Endothelial cell of umbilical vein (primary cell): ENCODE data around the gene THNSL1. TPM values are rescaled to one million over a fixed set of nuclear protein-coding genes. Genes with fewer than 3 reads are reported as not detected.

Experiments used
- BruUV-seq: library from RNA; stranded (reverse); fragments of 400-500 nt; replicated peaks from 2 replicates; lab custom pipeline; 2021; lab: Mats Ljungman, UMichigan
- CTCF ChIA-PET: fragments of 300-600, 350-600 bp; sonication (Branson Sonifier 250); formaldehyde crosslinking; loops from one replicate; lab custom pipeline; 2021; ENCODE audit warnings: antibody characterized with exemption, inconsistent platforms; lab: Charles Lee
- POLR2A ChIA-PET: fragments of 300-600, 350-600 bp; sonication (Branson Sonifier 250); formaldehyde crosslinking; loops from one replicate; lab custom pipeline; 2021; ENCODE audit warnings: antibody characterized with exemption, inconsistent platforms; lab: Charles Lee
- DNase-seq: peaks from one replicate; pipeline ENCODE4 v3.0.0-alpha.2; 2011; ENCODE audit warnings: low read depth, low spot score
- FAIRE-seq: peaks from 2 replicates; lab custom pipeline; 2011; peaks lifted over from hg19 to GRCh38; lab: Jason Lieb, UNC
- H2AFZ ChIP-seq: 2 replicates; pipeline ENCODE4 v1.6.0; 2012; ENCODE audit warnings: low read depth, low read length, control low read depth, inconsistent platforms
- H3K27ac ChIP-seq: 2 replicates; pipeline ENCODE4 v1.5.1; 2011; ENCODE audit warnings: low read depth, mild to moderate bottlenecking, control low read depth, low read length, moderate library complexity; ENCODE audit not compliant: insufficient read depth
- H3K27me3 ChIP-seq, 2 experiments: 2 replicates each; pipeline versions ENCODE4 v1.6.0 to v1.6.1; 2011; ENCODE audit warnings: low read length in 2 of 2, mixed read lengths in 1 of 2; ENCODE audit not compliant: control insufficient read depth in 2 of 2, insufficient read depth in 2 of 2
- H3K36me3 ChIP-seq, 2 experiments: 2 replicates in 1 of 2; 3 replicates in 1 of 2; pipeline ENCODE4 v1.5.1; 2011; ENCODE audit warnings: low read length in 2 of 2, mild to moderate bottlenecking in 1 of 2, moderate library complexity in 1 of 2; ENCODE audit not compliant: control insufficient read depth in 2 of 2, insufficient read depth in 2 of 2; ENCODE audit errors: extremely low read depth in 1 of 2
- H3K4me1 ChIP-seq: 3 replicates; pipeline ENCODE4 v1.5.1; 2011; ENCODE audit warnings: mild to moderate bottlenecking, low read length; ENCODE audit not compliant: control insufficient read depth, insufficient read depth; ENCODE audit errors: extremely low read depth
- H3K4me2 ChIP-seq: 2 replicates; pipeline ENCODE4 v1.6.1; 2011; ENCODE audit warnings: low read length, control low read depth, mixed read lengths; ENCODE audit not compliant: insufficient read depth
- H3K4me3 ChIP-seq, 3 experiments: fragments of 200-600 bp in 1 of 3; sonication (generic), shearing (Covaris generic) in 1 of 3; replicated peaks in 1 of 3; 2 replicates each; pipeline ENCODE4 v1.5.1; 2011 to 2016; ENCODE audit warnings: control low read depth in 3 of 3, low read length in 3 of 3, mild to moderate bottlenecking in 2 of 3, inconsistent platforms in 1 of 3, low read depth in 1 of 3, moderate library complexity in 1 of 3; ENCODE audit not compliant: insufficient read depth in 1 of 3
- H3K79me2 ChIP-seq: 2 replicates; pipeline ENCODE4 v1.6.0; 2012; ENCODE audit warnings: low read length, inconsistent platforms; ENCODE audit not compliant: control insufficient read depth, insufficient read depth
- H3K9ac ChIP-seq: replicated peaks from 2 replicates; pipeline ENCODE3; 2011; ENCODE audit warnings: low read length, control low read depth; ENCODE audit not compliant: insufficient read depth; ENCODE audit errors: extremely low read depth
- H3K9me1 ChIP-seq: replicated peaks from 3 replicates; pipeline ENCODE4 v1.6.0; 2011; ENCODE audit warnings: mild to moderate bottlenecking, low read length; ENCODE audit not compliant: control insufficient read depth, insufficient read depth; ENCODE audit errors: extremely low read depth
- H3K9me3 ChIP-seq: replicated peaks from 2 replicates; pipeline ENCODE4 v1.5.1; 2012; ENCODE audit warnings: low read length, inconsistent platforms; ENCODE audit not compliant: control insufficient read depth, insufficient read depth
- H4K20me1 ChIP-seq: replicated peaks from 2 replicates; pipeline ENCODE3; 2011; ENCODE audit warnings: mild to moderate bottlenecking, low read length; ENCODE audit not compliant: control insufficient read depth, insufficient read depth; ENCODE audit errors: extremely low read depth
- CTCF ChIP-seq, 2 donors: IDR thresholded peaks; 1 replicate in 1 of 2; 2 replicates in 1 of 2; pipeline ENCODE4 v1.5.1; 2011; ENCODE audit warnings: low read length in 2 of 2, mild to moderate bottlenecking in 2 of 2, moderate library complexity in 2 of 2, control low read depth in 1 of 2, inconsistent platforms in 1 of 2, low read depth in 1 of 2; ENCODE audit not compliant: insufficient read depth in 1 of 2; ENCODE audit errors: extremely low read depth in 1 of 2
- EZH2 ChIP-seq: IDR thresholded peaks from 2 replicates; pipeline ENCODE4 v1.6.1; 2012; ENCODE audit warnings: borderline replicate concordance, low read depth, mild to moderate bottlenecking, moderate library complexity, low read length, inconsistent platforms; ENCODE audit not compliant: severe bottlenecking
- FOS ChIP-seq: IDR thresholded peaks from 2 replicates; pipeline ENCODE4 v1.6.1; 2011; ENCODE audit warnings: mild to moderate bottlenecking, low read length, moderate library complexity, borderline replicate concordance; ENCODE audit not compliant: insufficient read depth
- GATA2 ChIP-seq: IDR thresholded peaks from 2 replicates; pipeline ENCODE4 v1.7.0; 2011; ENCODE audit warnings: low read depth, mild to moderate bottlenecking, moderate library complexity, mixed read lengths, low read length; ENCODE audit not compliant: insufficient read length, insufficient read depth
- JUN ChIP-seq: IDR thresholded peaks from 2 replicates; pipeline ENCODE4 v1.6.1; 2011; ENCODE audit warnings: borderline replicate concordance, low read depth; ENCODE audit not compliant: insufficient read length, insufficient read depth
- MAX ChIP-seq: IDR thresholded peaks from 2 replicates; pipeline ENCODE4 v1.6.1; 2011; ENCODE audit not compliant: insufficient read depth, insufficient read length
- MYC ChIP-seq: IDR thresholded peaks from one replicate; pipeline ENCODE4 v1.6.1; 2011; ENCODE audit warnings: mild to moderate bottlenecking, low read depth, low read length
- POLR2A ChIP-seq: IDR thresholded peaks from 2 replicates; pipeline ENCODE4 v1.6.1; 2012; ENCODE audit warnings: low read depth, mild to moderate bottlenecking, control low read depth, low read length
- POLR2AphosphoS5 ChIP-seq: IDR thresholded peaks from 2 replicates; pipeline ENCODE4 v1.6.1; 2012; ENCODE audit warnings: low read depth, mild to moderate bottlenecking, control low read depth, low read length, moderate library complexity; ENCODE audit not compliant: insufficient read depth
- dilution Hi-C: fragments of 300-500 bp; cut with MboI; formaldehyde crosslinking; loops from one replicate; pipeline ENCODE4 v1.15.0; 2019; ENCODE audit warnings: low sequenced_read_pairs; ENCODE audit not compliant: extremely low pct_ligation_motif_present
- intact Hi-C: fragments of 100-400 bp; cut with micrococcal nuclease; formaldehyde crosslinking; loops from one replicate; pipeline ENCODE4 v1.10.0; 2022
- polyA plus RNA-seq, 4 experiments: library from polyadenylated mRNA; depleted of rRNA in 3 of 4; stranded (reverse) in 3 of 4; unstranded in 1 of 4; fragments of >200 nt; gene quantifications; 2 replicates each; pipeline versions ENCODE4 v1.2.1 to v1.2.3, GENCODE V29; 2011 to 2012; ENCODE audit warnings: missing spikeins in 1 of 4
- total RNA-seq: library from RNA; stranded (reverse); gene quantifications from 2 replicates; pipeline ENCODE4 v1.2.3, GENCODE V29; 2021

The THNSL1 gene
- total and polyA plus RNA-seq, 2 donors (not counting 3 experiments of a cell fraction or from before 2014, with no cell fraction given), result 0.52 to 2.1 TPM

GRCh38 chr10:25057886-25058285 lies 41.5 kb downstream of the THNSL1 start:
- Histone ChIP-seq H3K9ac (no peak overlapping the region), H3K79me2 (no peaks in the 10 kb centered on the region), H3K27me3 (no peaks in the 10 kb centered on the region), H3K4me2 (no peak overlapping the region), H4K20me1 (no peaks in the 10 kb centered on the region), H3K27ac (no peak overlapping the region), H2AFZ (peak overlapping the region; percentile 20), H3K9me3 (no peaks in the 10 kb centered on the region), H3K4me1 (peaks cover 29% of the 10 kb centered on the region), H3K36me3 (no peaks in the 10 kb centered on the region), H3K9me1 (no peaks in the 10 kb centered on the region), H3K4me3 (no peak overlapping the region)
- intact Hi-C loops, result no loop called here
- no peak for FAIRE-seq
- no peak for DNase-seq
- POLR2A ChIA-PET, result no interaction called here
- BruUV-seq, result no TSS peak
- dilution Hi-C loops, result no loop called here
- CTCF ChIA-PET, result interaction anchor here (0.8 to 1.7 kb wide), 4 partner anchors 13 to 415 kb away, joined by 3 to 11 read pairs (median 4); no protein-coding TSS in a partner anchor
- TF ChIP-seq JUN (no peak), MAX (no peak), POLR2AphosphoS5 (no peak), MYC (no peak), GATA2 (no peak), POLR2A (no peak)

- no peaks in the 10 kb centered on the region for H3K9me3 ChIP-seq
- no peak overlapping the region for H2AFZ ChIP-seq
- POLR2A ChIA-PET, result no interaction called here
- no peaks in the 10 kb centered on the region for H3K9me1 ChIP-seq
- H3K79me2 ChIP-seq, result no peaks in the 10 kb centered on the region
- H4K20me1 ChIP-seq, result no peaks in the 10 kb centered on the region
- no peak overlapping the region for H3K4me3 ChIP-seq
- CTCF ChIA-PET, result no interaction called here
- BruUV-seq, result no TSS peak
- H3K36me3 ChIP-seq, result no peaks in the 10 kb centered on the region
- TF ChIP-seq EZH2, result no peak
- TF ChIP-seq POLR2AphosphoS5, result peak; percentile 46
- peak; percentile 65 for TF ChIP-seq GATA2
- TF ChIP-seq JUN, result peak; percentile 59
- TF ChIP-seq POLR2A, result no peak
- no peak for TF ChIP-seq MAX
- TF ChIP-seq MYC, result no peak
- peak; percentile 79 for TF ChIP-seq FOS
- no peak for TF ChIP-seq CTCF (IDR thresholded peaks at IDR 0.05; ENCODE audit: extremely low read depth in 1 of 2, insufficient read depth in 1 of 2, low read depth in 1 of 2, low read length in 2 of 2)
- FAIRE-seq (peak; percentile 87), DNase-seq (peak; percentile 50)
- H3K4me2 ChIP-seq, result peak overlapping the region; percentile 23
- dilution Hi-C loops, result no loop called here
- H3K27ac ChIP-seq, result peak overlapping the region; percentile 93
- H3K4me1 ChIP-seq, result peaks cover 29% of the 10 kb centered on the region
- intact Hi-C loops, result no loop called here
- H3K27me3 ChIP-seq, result no peaks in the 10 kb centered on the region
- no peak overlapping the region for H3K9ac ChIP-seq
Observed at GRCh38 chr10:25059990-25060389, 43.6 kb downstream of the THNSL1 start.
